Muscle of leg (tissue), 11 donors: ENCODE results near the gene RALGAPA1. TPM values are rescaled to one million over a fixed set of nuclear protein-coding genes. Genes with fewer than 3 reads are reported as not detected.
A peak's percentile ranks its signal among the peaks of the same experiment; 100 is the strongest.

ENCODE experiments used
- DNase-seq: peaks from one replicate; pipeline ENCODE4 v3.0.0; 2013
- H3K27ac ChIP-seq: one replicate; pipeline ENCODE4 v1.5.1; 2013; ENCODE audit warnings: mild to moderate bottlenecking, low read length, control low read depth
- H3K27me3 ChIP-seq: one replicate; pipeline ENCODE4 v1.6.1; 2013; ENCODE audit warnings: low read length; ENCODE audit not compliant: control insufficient read depth, insufficient read depth
- H3K36me3 ChIP-seq: one replicate; pipeline ENCODE4 v1.6.1; 2013; ENCODE audit warnings: low read length; ENCODE audit not compliant: control insufficient read depth, insufficient read depth
- H3K4me1 ChIP-seq: one replicate; pipeline ENCODE4 v1.6.1; 2013; ENCODE audit warnings: low read length; ENCODE audit not compliant: control insufficient read depth, insufficient read depth
- H3K4me3 ChIP-seq: one replicate; pipeline ENCODE4 v1.5.1; 2013; ENCODE audit warnings: low read length, control low read depth
- H3K9me3 ChIP-seq: replicated peaks from 2 replicates; pipeline ENCODE4 v1.6.1; 2013; ENCODE audit warnings: low read depth, low read length; ENCODE audit not compliant: control insufficient read depth
- whole genome bisulfite sequencing: methylation state at CpG from one replicate; pipeline ENCODE4 v1.1.5; 2013; ENCODE audit warnings: missing lambda C conversion rate; ENCODE audit not compliant: insufficient coverage; 5-methylcytosine and 5-hydroxymethylcytosine counted together
- polyA plus RNA-seq, 8 donors: library from polyadenylated mRNA; unstranded; fragments of 120-200 nt; gene quantifications; one replicate each; pipeline versions ENCODE4 v1.2.1 to v1.2.3, GENCODE V29; 2013; ENCODE audit warnings: inconsistent platforms in 1 of 8, low replicate concordance in 1 of 8; ENCODE audit not compliant: insufficient read length in 8 of 8, insufficient read depth in 1 of 8
- total RNA-seq: library from RNA; stranded (reverse); fragments of 120-200 nt; gene quantifications from one replicate; pipeline ENCODE4 v1.2.4, GENCODE V29; 2013

Gene RALGAPA1
- total and polyA plus RNA-seq, 9 donors, result 20.0 to 46.0 (median 23.8) TPM

DNA sequence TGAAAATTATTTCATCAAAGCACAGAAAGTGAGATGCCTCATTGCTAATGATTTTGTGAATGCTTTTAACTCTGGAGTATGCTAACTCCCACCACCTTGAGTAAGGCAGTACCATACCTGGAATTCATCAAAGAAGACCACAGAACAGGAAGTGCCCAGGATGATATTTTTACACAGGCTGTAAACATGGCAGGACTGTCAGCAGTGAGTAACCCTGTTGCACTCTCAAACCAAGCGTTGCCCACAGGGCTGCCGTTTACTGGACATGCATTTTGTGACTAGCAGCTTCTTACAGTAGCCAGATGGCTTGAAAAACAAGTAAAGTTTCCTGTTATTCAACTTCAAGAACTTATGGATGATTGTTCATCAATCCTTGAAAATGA is 42.4 kb downstream of the RALGAPA1 start:
- no CpG with 5 or more reads among the region's 2 CpGs for WGBS

DNA sequence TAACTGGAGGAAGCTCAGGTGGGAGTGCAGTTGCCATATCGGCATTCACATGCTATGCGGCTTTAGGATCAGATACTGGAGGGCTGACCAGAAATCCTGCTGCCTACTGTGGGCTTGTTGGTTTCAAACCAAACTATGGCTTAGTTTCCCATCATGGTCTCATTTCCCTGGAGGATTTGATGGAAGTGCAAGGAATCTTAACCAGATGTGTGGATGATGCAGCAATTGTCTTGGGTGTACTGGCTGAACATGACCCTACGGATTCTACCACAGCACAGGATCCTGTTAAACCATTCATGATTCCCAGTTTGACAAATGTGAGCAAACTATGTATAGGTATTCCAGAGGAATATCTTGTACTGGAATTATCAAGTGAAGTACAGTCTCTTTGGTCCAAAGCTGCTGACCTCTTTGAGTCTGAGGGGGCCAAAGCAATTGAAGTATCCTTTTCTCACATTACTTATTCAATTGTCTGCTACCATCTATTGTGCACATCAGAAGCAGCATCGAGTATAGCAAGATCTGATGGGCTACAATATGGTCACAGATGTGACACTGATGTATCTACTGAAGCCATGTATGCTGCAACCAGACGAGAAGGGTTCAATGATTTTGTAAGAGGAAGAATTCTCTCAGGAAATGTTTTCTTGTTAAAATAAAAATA is 42.9 kb downstream of the RALGAPA1 start:
- no peak overlapping the region for H3K4me3 ChIP-seq
- H3K4me1 ChIP-seq, result no peaks in the 10 kb centered on the region
- no peak overlapping the region for H3K27ac ChIP-seq
- H3K9me3 ChIP-seq, result no peaks in the 10 kb centered on the region
- no peaks in the 10 kb centered on the region for H3K27me3 ChIP-seq
- WGBS, result 100% methylated on average over 2 of the region's 5 CpGs
- H3K36me3 ChIP-seq, result peaks cover 4% of the 10 kb centered on the region
- no peak for DNase-seq

More for the DNA sequence above, 42.4 kb downstream of the RALGAPA1 start:
- no peak for DNase-seq
- Histone ChIP-seq H3K36me3 (peaks cover 4% of the 10 kb centered on the region), H3K27me3 (no peaks in the 10 kb centered on the region), H3K9me3 (no peaks in the 10 kb centered on the region), H3K4me1 (no peaks in the 10 kb centered on the region), H3K4me3 (no peak overlapping the region), H3K27ac (no peak overlapping the region)

DNA sequence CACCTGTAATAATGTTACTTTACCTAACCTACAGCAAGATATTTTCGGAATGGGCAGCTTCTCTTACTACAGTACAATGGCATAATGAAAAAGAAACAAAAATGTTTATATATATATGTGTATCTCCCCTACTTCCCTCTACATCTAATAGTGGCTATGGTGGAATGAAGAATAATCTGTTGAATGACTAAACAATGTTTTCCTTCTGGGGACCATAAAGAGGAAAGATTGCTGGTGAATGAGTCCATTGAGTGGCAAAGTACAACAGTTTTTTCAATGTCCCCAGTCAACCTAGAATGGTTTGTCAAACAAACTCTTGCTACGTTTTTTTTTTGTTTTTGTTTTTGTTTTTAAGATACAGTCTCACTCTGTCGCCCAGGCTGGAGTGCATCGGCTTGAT is 47.2 kb downstream of the RALGAPA1 start:
- no CpG with 5 or more reads among the region's 4 CpGs for WGBS
- H3K4me3 ChIP-seq, result no peak overlapping the region
- H3K9me3 ChIP-seq, result no peaks in the 10 kb centered on the region
- no peaks in the 10 kb centered on the region for H3K27me3 ChIP-seq
- peaks cover 9% of the 10 kb centered on the region for H3K36me3 ChIP-seq
- DNase-seq, result no peak
- H3K27ac ChIP-seq, result no peak overlapping the region
- no peaks in the 10 kb centered on the region for H3K4me1 ChIP-seq

DNA sequence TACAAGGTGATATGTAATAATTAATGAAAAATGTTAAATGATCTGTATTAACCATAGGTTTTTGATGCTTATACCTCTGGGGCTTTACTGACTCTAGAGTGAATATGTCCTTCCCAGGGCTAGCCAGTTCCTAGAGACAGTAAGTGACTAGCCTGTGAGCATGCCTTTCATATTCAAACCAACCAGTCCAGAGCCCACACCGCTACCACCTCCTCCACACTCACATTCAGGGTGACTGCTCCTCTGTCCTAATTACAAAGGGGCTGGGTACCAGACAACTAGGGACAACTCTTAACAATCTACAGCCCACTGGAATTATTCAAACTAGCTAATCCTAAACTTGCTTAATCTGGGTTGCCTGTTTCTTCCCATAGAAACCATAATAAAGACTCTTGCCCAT is 49.0 kb downstream of the RALGAPA1 start:
- Histone ChIP-seq H3K4me3 (no peak overlapping the region), H3K27ac (no peak overlapping the region), H3K27me3 (no peaks in the 10 kb centered on the region), H3K4me1 (no peaks in the 10 kb centered on the region), H3K9me3 (no peaks in the 10 kb centered on the region), H3K36me3 (peaks cover 10% of the 10 kb centered on the region)
- no peak for DNase-seq
- WGBS, result 73% methylated on average over 1 of the region's 1 CpG

DNA sequence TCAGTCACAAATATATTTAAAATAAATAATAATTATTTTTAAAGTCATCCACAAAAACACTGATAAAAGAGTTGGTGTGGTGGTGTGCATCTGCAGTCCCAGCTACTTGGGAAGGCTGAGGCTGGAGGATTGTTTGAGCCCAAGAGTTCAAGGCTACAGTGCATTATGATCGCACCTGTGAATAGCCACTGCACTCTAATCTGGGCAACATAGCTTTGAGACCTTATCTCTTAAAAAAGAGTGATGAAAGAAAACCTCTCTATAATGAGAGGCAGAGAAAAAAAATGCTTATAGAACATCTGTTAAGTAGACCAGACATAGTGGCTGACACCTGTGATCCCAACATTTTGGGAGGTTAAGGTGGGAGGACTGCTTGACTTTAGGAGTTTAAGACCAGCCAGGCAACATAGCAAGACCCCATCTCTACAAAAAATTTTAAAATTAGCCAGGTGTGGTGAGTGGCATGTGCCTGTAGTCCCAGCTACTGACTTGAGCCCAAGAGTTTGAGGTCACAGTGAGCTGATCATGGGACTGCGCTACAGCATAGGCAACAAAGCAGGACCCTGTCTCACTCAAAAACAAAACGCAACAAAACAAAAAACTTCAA is 50.5 kb downstream of the RALGAPA1 start:
- Histone ChIP-seq H3K4me3 (no peak overlapping the region), H3K36me3 (peaks cover 12% of the 10 kb centered on the region), H3K4me1 (no peaks in the 10 kb centered on the region), H3K27me3 (no peaks in the 10 kb centered on the region), H3K27ac (no peak overlapping the region), H3K9me3 (no peaks in the 10 kb centered on the region)
- no peak for DNase-seq
- no CpG with 5 or more reads among the region's 3 CpGs for WGBS

DNA sequence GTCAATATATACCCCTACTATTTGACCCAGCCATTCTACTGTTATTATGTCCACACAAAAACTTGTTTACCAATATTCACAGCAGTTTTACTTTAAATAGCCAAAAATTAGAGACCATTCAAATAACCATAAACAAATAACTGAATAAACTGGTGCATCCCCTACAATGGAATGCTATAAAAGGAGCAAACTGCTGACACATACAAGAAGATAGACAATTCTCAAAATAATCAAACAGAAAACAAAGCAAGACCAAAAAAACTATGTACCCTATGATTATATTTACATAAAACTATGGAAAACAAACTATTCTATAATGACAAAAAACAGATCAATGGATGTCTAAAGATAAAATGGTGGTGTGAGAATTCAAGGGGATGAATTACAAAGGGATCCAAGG is 54.4 kb downstream of the RALGAPA1 start:
- H3K9me3 ChIP-seq, result no peaks in the 10 kb centered on the region
- DNase-seq, result no peak
- H3K27ac ChIP-seq, result no peak overlapping the region
- no peak overlapping the region for H3K4me3 ChIP-seq
- peaks cover 19% of the 10 kb centered on the region for H3K36me3 ChIP-seq
- H3K4me1 ChIP-seq, result no peaks in the 10 kb centered on the region
- no peaks in the 10 kb centered on the region for H3K27me3 ChIP-seq

DNA sequence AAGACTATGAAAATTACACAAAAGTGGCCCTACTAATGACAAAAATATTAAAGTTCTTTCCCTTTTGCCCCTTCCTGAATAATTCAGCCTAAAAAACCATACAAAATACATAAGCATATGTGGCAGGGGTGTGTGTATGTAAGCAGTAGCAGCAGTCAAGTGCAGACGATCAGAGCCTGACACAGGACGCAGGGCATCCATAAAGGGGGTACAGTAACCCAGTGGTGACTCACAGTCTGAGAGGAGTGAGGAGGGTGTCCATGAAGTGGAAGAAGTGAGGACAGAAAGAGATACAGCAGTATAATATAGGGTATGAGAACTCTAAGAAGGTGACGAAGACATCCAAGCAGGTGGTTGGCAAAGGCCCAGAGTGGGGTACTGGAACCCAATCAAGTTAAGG is 56.7 kb downstream of the RALGAPA1 start:
- WGBS, result 73% methylated on average over 3 of the region's 3 CpGs
- Histone ChIP-seq H3K27ac (no peak overlapping the region), H3K27me3 (no peaks in the 10 kb centered on the region), H3K4me3 (no peak overlapping the region), H3K4me1 (no peaks in the 10 kb centered on the region), H3K36me3 (peaks cover 21% of the 10 kb centered on the region), H3K9me3 (no peaks in the 10 kb centered on the region)
- DNase-seq, result no peak

DNA sequence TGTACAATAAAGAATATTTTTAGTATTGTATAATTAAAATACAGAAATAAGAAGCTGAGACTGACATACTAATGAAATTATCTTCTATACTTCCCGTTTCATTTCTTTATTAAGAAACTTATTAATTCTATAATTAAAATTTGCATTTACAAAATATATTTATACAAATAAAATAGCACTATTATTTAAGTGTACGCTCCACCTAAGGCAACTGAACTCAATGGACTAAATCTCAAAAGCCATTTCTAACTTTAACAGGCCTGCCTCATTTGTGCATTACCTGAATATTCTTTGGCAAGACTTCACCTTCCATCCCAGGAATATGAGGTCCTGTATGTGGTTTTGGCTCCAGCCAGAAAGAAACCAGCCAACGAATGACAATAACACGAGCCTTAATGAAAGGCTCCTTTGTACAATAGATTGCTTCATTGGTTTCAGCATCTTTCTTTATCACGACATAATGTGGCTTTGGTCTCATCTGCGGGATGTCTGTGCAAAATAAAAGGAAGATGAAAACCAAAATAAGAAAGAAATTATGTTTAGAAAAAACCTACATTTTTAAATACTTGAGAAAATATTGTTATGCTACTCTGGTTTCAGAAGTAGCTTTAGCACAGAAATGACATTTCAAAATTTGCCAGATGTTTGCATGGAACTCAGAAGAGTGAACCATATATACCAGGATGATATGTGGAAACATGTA is 58.7 kb downstream of the RALGAPA1 start:
- DNase-seq, result no peak
- Histone ChIP-seq H3K4me1 (no peaks in the 10 kb centered on the region), H3K4me3 (no peak overlapping the region), H3K9me3 (no peaks in the 10 kb centered on the region), H3K27ac (no peak overlapping the region), H3K36me3 (peaks cover 24% of the 10 kb centered on the region), H3K27me3 (no peaks in the 10 kb centered on the region)
- no CpG with 5 or more reads among the region's 6 CpGs for WGBS

DNA sequence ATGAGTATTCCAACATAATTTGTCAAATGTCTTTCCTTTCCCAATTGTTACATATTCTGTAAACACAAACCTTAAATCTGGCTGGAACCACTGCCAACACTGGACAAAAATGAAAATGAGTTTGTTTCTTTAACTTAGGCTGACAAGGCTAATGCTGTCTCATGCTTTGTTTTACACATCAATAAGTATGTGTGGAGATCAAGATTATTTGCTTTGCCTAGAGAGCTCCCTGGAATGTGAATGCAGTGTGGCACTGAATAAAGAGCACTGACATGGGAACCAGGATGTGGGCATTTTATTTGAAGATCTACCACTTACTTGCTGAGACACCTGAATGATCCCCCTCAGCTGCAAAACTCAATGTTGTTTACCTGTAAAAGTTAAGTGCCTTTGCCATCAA is 61.7 kb downstream of the RALGAPA1 start:
- Histone ChIP-seq H3K4me3 (no peak overlapping the region), H3K4me1 (no peaks in the 10 kb centered on the region), H3K36me3 (peaks cover 15% of the 10 kb centered on the region), H3K27ac (no peak overlapping the region), H3K9me3 (no peaks in the 10 kb centered on the region), H3K27me3 (no peaks in the 10 kb centered on the region)
- peak; percentile 15 for DNase-seq

DNA sequence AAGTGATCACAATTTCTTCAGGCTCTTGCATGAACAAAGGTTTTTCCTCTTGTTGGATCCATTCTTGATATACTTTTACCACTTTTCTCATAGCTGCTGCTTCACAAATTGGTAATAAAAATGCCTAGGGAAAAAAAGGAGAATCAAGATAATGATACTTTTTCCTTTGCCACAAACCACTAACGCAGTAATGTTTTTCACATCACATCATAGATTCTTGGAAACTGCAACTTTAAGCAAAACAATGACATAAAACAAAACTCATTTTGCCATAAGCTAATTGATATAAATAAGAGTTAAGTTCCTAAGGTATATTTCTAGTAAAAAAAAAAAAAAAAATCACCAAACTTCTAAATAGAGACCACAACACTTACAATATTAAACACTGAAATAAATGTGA is 66.7 kb downstream of the RALGAPA1 start:
- no peak overlapping the region for H3K27ac ChIP-seq
- H3K9me3 ChIP-seq, result no peaks in the 10 kb centered on the region
- no CpG with 5 or more reads among the region's 1 CpG for WGBS
- H3K4me3 ChIP-seq, result no peak overlapping the region
- H3K4me1 ChIP-seq, result no peaks in the 10 kb centered on the region
- H3K27me3 ChIP-seq, result no peaks in the 10 kb centered on the region
- DNase-seq, result no peak
- H3K36me3 ChIP-seq, result peaks cover 6% of the 10 kb centered on the region
